HG02884 (cell line): ENCODE results near the gene FAM118A.
"Not testable (repeated sequence)": the region's sequence is repeated elsewhere in the genome, so short reads cannot be mapped to it uniquely, and the experiment has no call there.

Experiments
- ATAC-seq: cut with Tn5 transposase; IDR thresholded peaks from one replicate; pipeline ENCODE4 v1.9.1; 2021; ENCODE audit warnings: mild to moderate bottlenecking, moderate library complexity; ENCODE audit not compliant: unreplicated experiment

The FAM118A gene

GRCh38 chr22:45281010-45281409 lies 28.7 kb upstream of the FAM118A start:
- no peak for ATAC-seq

GRCh38 chr22:45284705-45285262 lies 24.9 kb upstream of the FAM118A start, which contains the start of gene UPK3A:
Gene UPK3A (plus strand): TSS chr22:45284949. CDS start chr22:45285014, 65 bp downstream.
- no peak for ATAC-seq

GRCh38 chr22:45285263-45286058 lies 24.3 kb upstream of the FAM118A start:
- ATAC-seq = no peak

GRCh38 chr22:45286854-45287551 lies 22.7 kb upstream of the FAM118A start:
- ATAC-seq = no peak

- ATAC-seq = no peak
Observed at GRCh38 chr22:45290410-45290936, 19.3 kb upstream of the FAM118A start.

GRCh38 chr22:45291061-45291930 lies 18.4 kb upstream of the FAM118A start:
- no peak for ATAC-seq

- no peak for ATAC-seq
Observed at GRCh38 chr22:45291931-45292290, 17.8 kb upstream of the FAM118A start.

- no peak for ATAC-seq
Observed at GRCh38 chr22:45292731-45293442, 16.8 kb upstream of the FAM118A start.

- ATAC-seq = no peak
Observed at GRCh38 chr22:45294030-45294429, 15.7 kb upstream of the FAM118A start.

- not testable (repeated sequence) for ATAC-seq
Observed at GRCh38 chr22:45295004-45295403, 14.7 kb upstream of the FAM118A start.

- no peak for ATAC-seq
Observed at GRCh38 chr22:45295492-45295891, 14.2 kb upstream of the FAM118A start.

- ATAC-seq = no peak
Observed at GRCh38 chr22:45296628-45297297, 13.0 kb upstream of the FAM118A start.

- ATAC-seq = no peak
Observed at GRCh38 chr22:45298934-45299505, 10.7 kb upstream of the FAM118A start.

- no peak for ATAC-seq
Observed at GRCh38 chr22:45302751-45303150, 7.0 kb upstream of the FAM118A start.

GRCh38 chr22:45303181-45303580 lies 6.6 kb upstream of the FAM118A start:
- no peak for ATAC-seq

- ATAC-seq = no peak
Observed at GRCh38 chr22:45304971-45305370, 4.8 kb upstream of the FAM118A start.

GRCh38 chr22:45305456-45306075 lies 4.2 kb upstream of the FAM118A start:
- no peak for ATAC-seq

GRCh38 chr22:45306139-45306538 lies 3.6 kb upstream of the FAM118A start:
- no peak for ATAC-seq
